Brain microvascular endothelial cell (primary cell): ENCODE measurements around the gene ANO6.
"Not testable (repeated sequence)": the region's sequence is repeated elsewhere in the genome, so short reads cannot be mapped to it uniquely, and the experiment has no call there.

Experiments
- DNase-seq: peaks from one replicate; pipeline ENCODE4 v3.0.0-alpha.2; 2020
- H3K27ac ChIP-seq: fragments of 250-450 bp; sonication (Bioruptor Pico); 2 replicates; pipeline ENCODE4 v1.5.1; 2020; ENCODE audit warnings: mild to moderate bottlenecking, moderate library complexity
- H3K27me3 ChIP-seq: fragments of 250-450 bp; sonication (Bioruptor Pico); replicated peaks from 2 replicates; pipeline ENCODE4 v1.5.1; 2020; ENCODE audit warnings: mild to moderate bottlenecking
- H3K36me3 ChIP-seq: fragments of 250-450 bp; sonication (Bioruptor Pico); replicated peaks from 2 replicates; pipeline ENCODE4 v1.5.1; 2020; ENCODE audit warnings: mild to moderate bottlenecking
- H3K4me3 ChIP-seq: 2 replicates; pipeline ENCODE4 v1.5.1; 2011; ENCODE audit warnings: low read depth, mild to moderate bottlenecking, control low read depth, low read length, moderate library complexity
- in situ Hi-C: cut with HindIII; loops from 2 replicates; pipeline ENCODE4 v1.10.0; 2017; ENCODE audit warnings: low sequenced_read_pairs, low pct_ligation_motif_present
- TF ChIP-seq, protein P1 (sequence below): IDR thresholded peaks from 2 replicates; pipeline ENCODE4 v1.5.1; 2011; ENCODE audit warnings: low read depth, mild to moderate bottlenecking, moderate library complexity, low read length, control low read depth, inconsistent platforms; ENCODE audit errors: missing control alignments

Gene ANO6

DNA sequence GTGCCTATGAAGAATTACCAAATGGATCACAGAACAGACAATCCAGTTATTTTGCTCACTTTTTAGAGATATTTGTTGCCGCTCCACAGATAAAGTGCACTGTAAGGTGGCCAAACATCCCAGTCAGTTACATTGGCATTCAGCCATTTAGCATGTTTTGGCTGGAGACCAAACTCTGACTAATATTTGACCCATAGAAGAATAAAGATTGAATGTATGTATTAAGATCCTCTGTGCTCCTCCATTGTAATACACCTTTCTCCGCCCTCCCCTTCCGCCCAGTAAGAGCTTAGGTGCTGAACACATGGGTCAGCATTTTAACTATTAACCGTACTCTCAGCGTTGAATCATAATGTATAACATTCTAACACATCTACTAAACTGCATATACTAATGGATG lies 163.4 kb downstream of the ANO6 start:
- in situ Hi-C loops = loop anchor here (25.0 kb wide), 1 partner anchor 192 kb away; no protein-coding TSS in a partner anchor
- TF ChIP-seq, protein P1, sequence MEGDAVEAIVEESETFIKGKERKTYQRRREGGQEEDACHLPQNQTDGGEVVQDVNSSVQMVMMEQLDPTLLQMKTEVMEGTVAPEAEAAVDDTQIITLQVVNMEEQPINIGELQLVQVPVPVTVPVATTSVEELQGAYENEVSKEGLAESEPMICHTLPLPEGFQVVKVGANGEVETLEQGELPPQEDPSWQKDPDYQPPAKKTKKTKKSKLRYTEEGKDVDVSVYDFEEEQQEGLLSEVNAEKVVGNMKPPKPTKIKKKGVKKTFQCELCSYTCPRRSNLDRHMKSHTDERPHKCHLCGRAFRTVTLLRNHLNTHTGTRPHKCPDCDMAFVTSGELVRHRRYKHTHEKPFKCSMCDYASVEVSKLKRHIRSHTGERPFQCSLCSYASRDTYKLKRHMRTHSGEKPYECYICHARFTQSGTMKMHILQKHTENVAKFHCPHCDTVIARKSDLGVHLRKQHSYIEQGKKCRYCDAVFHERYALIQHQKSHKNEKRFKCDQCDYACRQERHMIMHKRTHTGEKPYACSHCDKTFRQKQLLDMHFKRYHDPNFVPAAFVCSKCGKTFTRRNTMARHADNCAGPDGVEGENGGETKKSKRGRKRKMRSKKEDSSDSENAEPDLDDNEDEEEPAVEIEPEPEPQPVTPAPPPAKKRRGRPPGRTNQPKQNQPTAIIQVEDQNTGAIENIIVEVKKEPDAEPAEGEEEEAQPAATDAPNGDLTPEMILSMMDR = no peak
- DNase-seq = peak; percentile 80
- Histone ChIP-seq H3K27me3 (no peaks in the 10 kb centered on the region), H3K4me3 (no peak overlapping the region), H3K36me3 (peaks cover 12% of the 10 kb centered on the region), H3K27ac (no peak overlapping the region)

DNA sequence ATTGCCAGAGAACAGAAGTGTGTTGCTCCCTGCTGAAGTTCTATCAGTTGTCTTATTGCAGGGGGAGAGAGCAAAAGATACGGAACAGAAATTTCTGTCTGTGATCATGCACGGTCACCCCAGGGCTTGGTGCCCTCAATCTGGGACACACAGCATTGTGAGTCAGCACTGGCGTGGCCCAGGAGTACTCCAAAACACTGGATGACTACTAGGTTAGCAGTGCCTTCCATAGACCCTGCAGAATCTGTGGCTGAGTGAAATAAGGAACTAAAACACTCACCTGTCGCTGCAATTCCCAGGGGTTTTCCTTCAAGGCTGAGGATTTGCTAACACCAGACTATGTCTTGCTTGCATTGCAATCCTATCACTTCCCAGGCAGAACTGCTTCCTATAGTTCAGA lies 165.5 kb downstream of the ANO6 start:
- Histone ChIP-seq H3K27me3 (no peaks in the 10 kb centered on the region), H3K4me3 (no peak overlapping the region), H3K27ac (no peak overlapping the region), H3K36me3 (peaks cover 12% of the 10 kb centered on the region)
- no peak for DNase-seq
- in situ Hi-C loops = loop anchor here (25.0 kb wide), 1 partner anchor 194 kb away; no protein-coding TSS in a partner anchor
- TF ChIP-seq, protein P1 = no peak

DNA sequence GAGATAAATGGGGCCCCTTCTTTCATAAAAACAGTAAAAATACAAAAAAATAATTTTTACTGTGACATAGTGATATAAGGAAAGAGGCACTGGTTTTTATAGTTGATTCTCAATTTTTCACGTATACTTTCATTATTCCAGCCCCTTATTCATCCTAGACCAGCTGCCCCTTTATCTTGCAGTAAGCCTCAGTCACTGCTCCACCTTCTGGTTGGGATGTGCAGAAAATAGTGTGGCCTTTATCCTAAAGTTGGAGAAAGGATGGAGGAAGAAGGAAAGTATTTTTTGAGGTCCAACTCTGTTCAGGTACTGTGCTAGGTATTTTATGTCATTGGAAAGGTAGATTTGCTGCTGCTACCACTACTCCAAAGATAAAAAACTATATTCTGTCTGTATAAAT lies 172.7 kb downstream of the ANO6 start:
- H3K27me3 ChIP-seq = no peaks in the 10 kb centered on the region
- DNase-seq = peak; percentile 39
- no peak overlapping the region for H3K27ac ChIP-seq
- H3K36me3 ChIP-seq = peaks cover 16% of the 10 kb centered on the region
- in situ Hi-C loops = loop anchor here (25.0 kb wide), 1 partner anchor 201 kb away; no protein-coding TSS in a partner anchor
- no peak overlapping the region for H3K4me3 ChIP-seq
- TF ChIP-seq, protein P1 = peak; percentile 82

DNA sequence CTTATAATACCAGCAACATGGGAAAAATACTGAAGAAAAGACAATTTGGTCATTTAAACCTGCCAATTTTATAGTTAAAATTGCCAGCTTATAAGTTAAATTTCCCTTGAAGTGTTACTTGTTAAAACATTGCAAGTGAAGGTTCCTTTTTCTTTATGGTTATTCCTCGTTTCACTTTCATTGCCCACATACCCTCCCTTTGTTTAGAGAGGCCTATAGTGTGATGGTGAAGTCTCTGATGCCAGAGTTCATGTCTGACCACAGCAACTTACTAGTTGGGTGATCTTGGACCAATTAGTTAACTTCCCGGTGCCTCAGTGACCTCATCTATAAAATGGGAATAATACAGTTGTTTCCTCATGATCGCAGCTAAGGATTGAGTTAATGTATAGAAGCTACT lies 173.5 kb downstream of the ANO6 start:
- no peak for DNase-seq
- in situ Hi-C loops = loop anchor here (25.0 kb wide), 1 partner anchor 202 kb away; no protein-coding TSS in a partner anchor
- Histone ChIP-seq H3K27ac (no peak overlapping the region), H3K4me3 (no peak overlapping the region), H3K27me3 (no peaks in the 10 kb centered on the region), H3K36me3 (peaks cover 11% of the 10 kb centered on the region)
- TF ChIP-seq, protein P1 = no peak

DNA sequence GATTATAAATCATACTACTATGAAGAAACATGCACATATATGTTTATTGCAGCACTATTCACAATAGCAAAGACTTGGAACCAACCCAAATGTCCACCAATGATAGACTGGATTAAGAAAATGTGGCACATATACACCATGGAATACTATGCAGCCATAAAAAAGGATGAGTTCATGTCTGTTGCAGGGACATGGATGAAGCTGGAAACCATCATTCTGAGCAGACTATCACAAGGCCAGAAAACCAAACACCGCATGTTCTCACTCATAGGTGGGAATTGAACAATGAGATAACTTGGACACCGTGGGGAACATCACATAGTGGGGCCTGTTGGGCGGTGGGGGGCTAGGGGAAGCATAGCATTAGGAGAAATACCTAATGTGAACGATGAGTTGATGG lies 181.6 kb downstream of the ANO6 start:
- H3K4me3 ChIP-seq, H3K27me3 ChIP-seq, H3K27ac ChIP-seq, DNase-seq: not testable (repeated sequence)
- in situ Hi-C loops = loop anchor here (25.0 kb wide), 1 partner anchor 210 kb away; no protein-coding TSS in a partner anchor
- peaks cover 11% of the 10 kb centered on the region for H3K36me3 ChIP-seq

DNA sequence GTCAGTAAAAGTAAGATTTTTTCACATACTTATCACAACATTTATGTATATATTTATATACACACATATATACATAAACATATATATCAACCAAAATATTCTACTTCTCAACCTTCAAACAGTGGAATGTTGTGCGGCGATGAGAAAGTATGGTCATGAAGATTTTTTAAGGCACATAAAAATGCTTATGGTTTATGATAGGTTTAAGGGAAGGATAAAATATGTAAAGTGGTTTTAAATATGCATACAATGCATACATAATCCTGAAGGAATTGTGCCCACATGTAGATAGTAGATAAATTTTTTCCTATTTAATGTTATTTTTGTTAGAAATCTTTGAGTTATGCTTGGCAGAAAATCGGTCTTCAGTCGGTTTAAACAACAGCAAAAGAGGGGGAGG lies 182.7 kb downstream of the ANO6 start:
- in situ Hi-C loops = loop anchor here (25.0 kb wide), 1 partner anchor 211 kb away; no protein-coding TSS in a partner anchor
- Histone ChIP-seq H3K4me3 (no peak overlapping the region), H3K27ac (no peak overlapping the region), H3K27me3 (no peaks in the 10 kb centered on the region), H3K36me3 (peaks cover 11% of the 10 kb centered on the region)
- no peak for DNase-seq
- TF ChIP-seq, protein P1 = no peak
